ENCODE results near the gene HSPB6. TPM values are rescaled to one million over a fixed set of nuclear protein-coding genes. Genes with fewer than 3 reads are reported as not detected.
"Not testable (repeated sequence)": the region's sequence is repeated elsewhere in the genome, so short reads cannot be mapped to it uniquely, and the experiment has no call there.

HSPB6 gene
- total RNA-seq, 1 donor from 2014 or later, result 0.20 TPM

DNA sequence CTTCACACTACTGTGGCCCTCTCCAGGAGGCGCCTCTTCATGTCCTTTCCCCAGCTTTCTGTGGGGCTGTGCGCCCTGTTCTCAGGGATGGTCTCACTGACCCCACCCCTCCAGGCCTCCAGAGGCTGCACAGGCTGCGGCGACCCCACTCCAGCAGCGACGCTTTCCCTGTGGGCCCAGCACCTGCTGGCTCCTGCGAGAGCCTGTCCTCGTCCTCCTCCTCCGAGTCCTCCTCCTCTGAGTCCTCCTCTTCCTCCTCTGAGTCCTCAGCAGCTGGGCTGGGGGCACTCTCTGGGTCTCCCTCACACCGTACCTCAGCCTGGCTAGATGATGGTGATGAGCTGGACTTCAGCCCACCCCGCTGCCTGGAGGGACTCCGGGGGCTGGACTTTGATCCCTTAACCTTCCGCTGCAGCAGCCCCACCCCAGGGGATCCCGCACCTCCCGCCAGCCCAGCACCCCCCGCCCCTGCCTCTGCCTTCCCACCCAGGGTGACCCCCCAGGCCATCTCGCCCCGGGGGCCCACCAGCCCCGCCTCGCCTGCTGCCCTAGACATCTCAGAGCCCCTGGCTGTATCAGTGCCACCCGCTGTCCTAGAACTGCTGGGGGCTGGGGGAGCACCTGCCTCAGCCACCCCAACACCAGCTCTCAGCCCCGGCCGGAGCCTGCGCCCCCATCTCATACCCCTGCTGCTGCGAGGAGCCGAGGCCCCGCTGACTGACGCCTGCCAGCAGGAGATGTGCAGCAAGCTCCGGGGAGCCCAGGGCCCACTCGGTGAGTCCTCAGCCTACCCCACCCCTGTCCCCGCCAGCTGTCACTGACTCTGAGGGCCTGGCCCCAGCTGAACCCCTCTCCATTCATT, 29.7 kb upstream of the HSPB6 start:
- DNase-seq (ENCODE audit: low read depth, low spot score), result no peak

DNA sequence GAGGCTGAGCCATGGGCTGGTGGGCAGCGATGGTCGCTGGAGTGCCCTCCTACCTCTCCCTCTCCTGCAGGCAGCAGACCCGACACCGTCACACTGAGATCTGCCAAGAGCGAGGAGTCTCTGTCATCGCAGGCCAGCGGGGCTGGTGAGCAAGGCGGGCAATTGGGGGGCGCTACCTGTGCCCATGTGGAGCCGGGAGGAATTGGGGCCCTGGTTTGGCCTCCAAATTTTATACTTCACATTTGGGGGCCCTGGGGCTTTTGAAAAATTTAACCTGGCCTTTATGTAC, 28.5 kb upstream of the HSPB6 start:
- DNase-seq (ENCODE audit: low read depth, low spot score), result no peak

GRCh38 chr19:35784503-35785338, 27.9 kb upstream of the HSPB6 start:
- no peak for DNase-seq (ENCODE audit: low read depth, low spot score)

DNA sequence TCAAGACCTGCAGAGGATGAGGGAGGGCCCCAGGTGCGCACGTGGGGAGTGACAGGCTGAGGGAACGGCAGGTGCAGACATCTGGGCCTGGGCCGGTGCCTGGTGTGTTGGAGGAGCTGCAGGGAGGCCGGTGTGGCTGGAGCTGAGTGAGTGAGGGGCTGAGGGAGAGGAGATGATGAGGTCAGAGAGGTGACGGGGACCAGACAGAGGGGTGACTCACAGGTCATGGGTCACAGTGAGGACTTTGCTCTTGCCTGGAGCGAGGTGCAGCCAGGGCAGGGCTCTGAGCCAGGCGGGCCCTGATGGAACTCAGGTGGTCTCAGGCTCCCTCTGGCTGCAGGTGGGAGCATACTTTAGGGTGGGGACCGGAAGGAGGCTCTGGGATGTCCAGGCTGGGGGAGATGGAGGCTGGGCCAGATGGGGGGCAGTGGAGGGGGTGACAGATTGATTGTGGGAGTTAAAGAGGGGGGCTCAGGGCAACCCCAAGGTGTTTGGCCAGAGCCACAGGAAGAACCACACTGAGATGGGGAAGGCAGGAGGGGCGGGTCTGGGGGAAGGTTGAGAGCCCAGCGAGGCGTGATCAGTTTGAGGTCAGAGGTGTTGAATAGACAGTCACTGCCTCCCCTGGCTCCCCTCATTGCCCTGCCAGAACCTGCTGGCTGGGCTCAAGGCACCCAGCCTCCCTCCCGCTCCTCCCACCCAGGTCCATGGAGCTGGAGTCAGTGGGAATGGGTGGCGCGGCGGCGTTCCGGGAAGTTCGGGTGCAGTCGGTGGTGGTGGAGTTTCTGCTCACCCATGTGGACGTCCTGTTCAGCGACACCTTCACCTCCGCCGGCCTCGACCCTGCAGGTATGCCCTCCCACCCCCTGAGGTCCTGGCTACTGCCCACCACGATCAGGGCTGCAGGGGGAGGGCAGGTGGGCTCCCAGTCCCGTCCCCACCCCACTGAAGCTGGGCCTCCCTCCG, 26.9 kb upstream of the HSPB6 start:
- no peak for DNase-seq (ENCODE audit: low read depth, low spot score)

- DNase-seq (ENCODE audit: low read depth, low spot score), result no peak
Measured at GRCh38 chr19:35782589-35782988, 25.8 kb upstream of the HSPB6 start.

DNA sequence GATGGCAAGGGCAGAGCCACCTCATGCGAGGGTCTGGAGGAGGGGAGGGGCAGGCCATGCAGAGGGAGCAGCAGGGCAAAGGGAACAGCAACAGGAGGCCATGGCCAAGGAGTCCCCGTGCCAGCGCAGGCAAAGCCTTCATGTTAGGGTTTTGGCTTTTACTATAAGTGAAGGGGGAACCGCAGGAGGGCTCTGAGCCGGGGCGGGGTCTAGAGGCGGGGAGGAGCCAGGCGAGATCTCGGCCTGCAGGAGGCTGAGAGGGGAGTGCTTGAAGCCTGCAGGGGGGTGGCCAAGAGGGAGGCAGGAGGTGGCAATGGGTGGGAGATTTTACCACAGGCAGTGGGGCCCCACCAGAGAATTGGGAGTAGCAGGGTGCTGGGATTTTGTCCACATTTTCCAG, 24.8 kb upstream of the HSPB6 start:
- DNase-seq (ENCODE audit: low read depth, low spot score), result no peak

GRCh38 chr19:35780717-35781116, 23.9 kb upstream of the HSPB6 start:
- no peak for DNase-seq (ENCODE audit: low read depth, low spot score)

DNA sequence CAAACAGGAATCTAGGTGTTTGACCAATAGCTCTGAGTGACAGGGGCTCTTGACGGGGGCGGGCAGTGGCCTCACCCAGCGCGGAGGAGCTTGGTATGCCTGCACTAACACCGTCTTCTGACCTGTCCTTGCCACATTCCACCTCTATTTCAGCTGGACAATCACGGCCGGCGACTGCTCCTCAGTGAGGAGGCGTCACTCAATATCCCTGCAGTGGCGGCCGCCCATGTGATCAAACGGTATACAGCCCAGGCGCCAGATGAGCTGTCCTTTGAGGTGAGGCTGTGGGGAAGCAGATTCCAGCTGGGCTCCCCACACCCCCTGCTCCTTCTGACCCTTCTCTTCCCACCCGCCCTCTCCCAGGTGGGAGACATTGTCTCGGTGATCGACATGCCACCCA, 23.2 kb upstream of the HSPB6 start:
- no peak for DNase-seq (ENCODE audit: low read depth, low spot score)

- DNase-seq (ENCODE audit: low read depth, low spot score), result no peak
Measured at GRCh38 chr19:35779033-35779432, 22.2 kb upstream of the HSPB6 start.

DNA sequence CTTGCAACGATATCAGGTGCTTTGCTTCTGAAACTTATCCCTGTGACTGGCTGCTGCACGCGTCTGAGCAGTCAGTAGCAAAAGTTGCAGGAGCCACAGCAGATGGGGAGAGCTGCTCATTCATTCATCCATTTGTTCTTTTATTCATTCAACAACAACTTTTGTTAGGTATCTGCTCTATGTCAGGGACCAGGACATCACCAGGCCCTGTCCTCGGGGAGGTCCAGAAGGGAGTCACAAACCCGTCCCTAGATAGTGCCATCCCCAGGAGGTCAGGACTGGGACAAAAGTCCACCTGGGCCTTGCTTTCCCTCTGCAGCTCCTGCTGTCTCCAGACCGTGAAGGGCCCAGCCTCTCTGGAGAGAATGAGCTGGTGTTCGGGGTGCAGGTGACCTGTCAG, 21.1 kb upstream of the HSPB6 start:
- no peak for DNase-seq (ENCODE audit: low read depth, low spot score)

DNA sequence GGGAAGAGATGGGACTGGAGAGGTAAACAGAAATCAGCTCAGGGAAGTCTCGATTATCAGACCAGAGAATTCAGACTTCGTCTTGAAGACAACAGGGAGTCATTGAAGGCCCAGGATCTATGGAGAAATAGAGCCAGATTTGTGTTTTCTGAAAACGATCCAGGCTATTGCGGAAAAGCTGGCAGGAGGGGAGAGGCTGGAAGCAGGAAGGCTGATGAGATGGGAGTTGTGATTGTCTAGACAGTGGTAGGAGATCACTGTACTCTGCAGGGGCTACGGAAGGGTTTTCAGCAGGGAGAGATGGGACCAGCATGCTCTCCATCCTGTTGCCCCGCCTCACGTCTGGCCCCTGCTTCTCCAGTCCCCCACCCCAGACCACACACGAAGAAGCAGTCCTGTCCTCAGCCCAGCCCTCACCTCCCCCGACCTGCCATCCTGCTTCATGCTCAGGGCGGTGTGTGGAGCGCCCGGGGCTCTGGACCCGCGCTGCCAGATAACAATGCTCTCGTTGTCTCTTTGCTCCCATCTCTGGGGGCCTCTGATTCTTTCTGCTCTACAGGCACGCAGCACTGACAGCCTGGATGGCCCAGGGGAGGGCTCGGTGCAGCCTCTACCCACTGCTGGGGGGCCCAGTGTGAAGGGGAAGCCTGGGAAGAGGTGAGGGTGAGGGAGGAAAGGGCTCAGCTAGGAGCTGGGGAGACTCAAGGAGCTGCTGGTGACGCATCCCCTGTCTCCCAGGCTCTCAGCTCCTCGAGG, 20.4 kb upstream of the HSPB6 start:
- DNase-seq (ENCODE audit: low read depth, low spot score), result no peak

DNA sequence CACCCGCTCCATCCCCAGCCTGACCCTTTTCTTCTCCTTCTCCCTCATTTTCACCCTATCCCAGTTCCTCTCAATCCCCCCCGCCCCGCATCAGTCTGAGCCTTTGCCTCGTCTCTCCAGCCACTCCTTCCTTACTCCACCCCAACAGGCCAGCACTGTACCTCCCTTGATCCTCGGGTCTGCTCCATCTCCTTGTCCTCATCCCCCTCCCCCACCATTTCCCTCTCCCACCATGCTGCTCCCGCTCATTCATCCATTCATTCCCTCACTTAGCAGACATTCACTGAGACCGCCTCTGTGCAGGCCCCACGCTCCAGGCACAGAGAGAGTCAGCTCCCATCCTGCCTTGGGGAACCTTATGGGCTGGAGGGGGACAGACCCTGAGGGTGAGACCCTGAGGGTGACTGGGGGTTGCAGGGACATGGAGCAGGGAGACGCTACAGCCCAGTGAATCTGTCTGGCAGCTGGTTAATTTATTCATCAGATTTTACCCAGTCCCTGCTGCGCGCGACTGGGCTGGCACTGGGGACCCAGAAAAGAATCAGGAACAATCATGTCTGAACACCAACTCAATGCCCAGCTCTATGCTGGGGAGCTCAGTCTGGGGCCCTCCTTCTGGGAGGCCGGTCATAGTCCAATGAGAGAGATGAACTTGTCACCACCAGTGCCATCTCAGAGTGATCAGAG, 19.4 kb upstream of the HSPB6 start:
- DNase-seq (ENCODE audit: low read depth, low spot score), result no peak

- peak; percentile 78 for DNase-seq (ENCODE audit: low read depth, low spot score)
Measured at GRCh38 chr19:35775298-35776101, 18.7 kb upstream of the HSPB6 start, which contains the start of gene ARHGAP33. Gene ARHGAP33, plus strand, starts transcription at chr19:35775564. Its CDS starts 95 bp downstream, at chr19:35775659.

DNA sequence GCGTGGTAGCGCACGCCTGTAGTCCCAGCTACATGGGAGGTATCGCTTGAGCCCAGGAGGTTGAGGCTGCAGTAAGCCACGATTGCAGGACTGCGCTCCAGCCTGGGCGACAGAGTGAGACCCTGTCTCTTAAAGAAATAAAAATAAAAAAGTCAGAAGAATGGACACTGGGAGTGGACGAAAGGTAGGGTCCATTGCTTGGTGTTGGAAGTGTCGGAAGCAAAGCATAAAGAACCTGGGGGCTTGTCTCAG, 18.1 kb upstream of the HSPB6 start:
- DNase-seq (ENCODE audit: low read depth, low spot score), result no peak

- no peak for DNase-seq (ENCODE audit: low read depth, low spot score)
Measured at GRCh38 chr19:35774274-35775045, 17.6 kb upstream of the HSPB6 start.

- no peak for DNase-seq (ENCODE audit: low read depth, low spot score)
Measured at GRCh38 chr19:35773020-35773806, 16.4 kb upstream of the HSPB6 start.

DNA sequence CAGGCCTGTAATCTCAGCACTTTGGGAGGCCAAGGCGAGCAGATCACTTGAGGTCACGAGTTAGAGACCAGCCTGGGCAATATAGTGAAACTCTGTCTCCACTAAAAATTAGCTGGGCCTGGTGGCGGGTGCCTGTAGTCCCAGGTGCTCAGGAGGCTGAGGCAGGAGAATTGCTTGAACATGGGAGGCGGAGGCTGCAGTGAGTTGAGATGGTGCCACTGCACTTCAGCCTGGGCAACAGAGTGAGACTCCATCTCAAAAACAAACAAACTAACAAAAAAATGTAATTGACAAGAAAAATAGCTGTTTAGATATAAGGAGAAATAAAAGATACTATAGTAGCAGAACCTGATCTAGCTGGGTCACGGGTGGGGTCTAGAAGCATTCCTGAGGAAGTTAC, 15.5 kb upstream of the HSPB6 start:
- DNase-seq (ENCODE audit: low read depth, low spot score), result not testable (repeated sequence)

GRCh38 chr19:35768082-35768421, 11.2 kb upstream of the HSPB6 start:
- no peak for DNase-seq (ENCODE audit: low read depth, low spot score)

Measured in pulmonary artery endothelial cell (primary cell).